Coronary artery (tissue), 2 donors: ENCODE measurements around the gene EBP.
"Not testable (repeated sequence)": the region's sequence is repeated elsewhere in the genome, so short reads cannot be mapped to it uniquely, and the experiment has no call there.

Experiments used
- DNase-seq: peaks from one replicate; pipeline ENCODE4 v3.0.0-alpha.2; 2017; ENCODE audit warnings: low spot score
- H3K27ac ChIP-seq, 2 donors: fragments of 200-600 bp; sonication (generic); one replicate each; pipeline ENCODE4 v1.5.1; 2016 to 2019
- H3K4me3 ChIP-seq: fragments of 200-600 bp; sonication (generic); 2 replicates; pipeline ENCODE4 v1.5.1; 2016; ENCODE audit warnings: mild to moderate bottlenecking, moderate library complexity
- TF ChIP-seq, protein P1 (sequence below): fragments of 200-600 bp; sonication (generic); IDR thresholded peaks from one replicate; pipeline ENCODE4 v1.5.1; 2019; ENCODE audit warnings: antibody characterized with exemption

The EBP gene

DNA sequence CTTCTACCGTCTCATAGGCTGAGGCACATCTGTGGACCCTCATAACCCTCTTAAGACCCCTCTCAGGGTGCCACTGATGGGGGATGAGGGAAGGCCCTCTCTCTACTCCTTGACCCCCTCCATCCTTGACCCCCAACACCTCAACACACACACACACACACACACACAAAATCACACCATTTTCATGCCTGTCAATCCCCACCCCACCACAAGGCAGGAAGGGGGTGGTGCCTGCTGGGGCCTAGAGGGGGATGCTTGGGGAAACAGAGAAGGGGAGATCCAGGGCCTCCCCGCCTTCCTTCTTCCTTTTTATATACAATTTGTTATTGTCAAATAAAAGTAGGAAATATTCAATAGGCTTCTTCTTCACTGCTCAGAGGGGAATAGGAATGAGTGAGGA, 1.2 kb upstream of the EBP start:
- TF ChIP-seq, protein P1, sequence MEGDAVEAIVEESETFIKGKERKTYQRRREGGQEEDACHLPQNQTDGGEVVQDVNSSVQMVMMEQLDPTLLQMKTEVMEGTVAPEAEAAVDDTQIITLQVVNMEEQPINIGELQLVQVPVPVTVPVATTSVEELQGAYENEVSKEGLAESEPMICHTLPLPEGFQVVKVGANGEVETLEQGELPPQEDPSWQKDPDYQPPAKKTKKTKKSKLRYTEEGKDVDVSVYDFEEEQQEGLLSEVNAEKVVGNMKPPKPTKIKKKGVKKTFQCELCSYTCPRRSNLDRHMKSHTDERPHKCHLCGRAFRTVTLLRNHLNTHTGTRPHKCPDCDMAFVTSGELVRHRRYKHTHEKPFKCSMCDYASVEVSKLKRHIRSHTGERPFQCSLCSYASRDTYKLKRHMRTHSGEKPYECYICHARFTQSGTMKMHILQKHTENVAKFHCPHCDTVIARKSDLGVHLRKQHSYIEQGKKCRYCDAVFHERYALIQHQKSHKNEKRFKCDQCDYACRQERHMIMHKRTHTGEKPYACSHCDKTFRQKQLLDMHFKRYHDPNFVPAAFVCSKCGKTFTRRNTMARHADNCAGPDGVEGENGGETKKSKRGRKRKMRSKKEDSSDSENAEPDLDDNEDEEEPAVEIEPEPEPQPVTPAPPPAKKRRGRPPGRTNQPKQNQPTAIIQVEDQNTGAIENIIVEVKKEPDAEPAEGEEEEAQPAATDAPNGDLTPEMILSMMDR = no peak
- Histone ChIP-seq H3K4me3 (no peak overlapping the region), H3K27ac (no peak overlapping the region)
- no peak for DNase-seq

DNA sequence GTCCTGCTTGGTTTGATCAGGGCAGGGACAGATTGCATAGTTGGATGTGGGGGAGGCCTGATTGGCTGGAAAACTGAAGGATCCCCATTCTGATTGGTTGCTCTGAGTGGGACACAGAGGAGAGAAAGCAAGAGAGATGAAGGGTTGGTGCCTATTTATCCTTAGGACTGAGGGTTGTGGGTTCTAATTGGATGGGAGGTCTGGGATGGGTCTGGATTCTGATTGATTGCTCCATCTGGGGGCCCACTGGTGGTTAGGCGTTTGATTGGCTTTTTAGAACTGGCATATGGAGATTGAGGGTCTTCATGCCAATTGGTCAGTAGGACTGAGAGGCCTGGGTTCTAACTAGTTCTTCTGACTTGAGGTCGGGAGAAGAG, 644 bp upstream of the EBP start:
- TF ChIP-seq, protein P1 = no peak
- Histone ChIP-seq H3K4me3 (peak overlapping the region; percentile 77), H3K27ac (no peak overlapping the region)
- no peak for DNase-seq

DNA sequence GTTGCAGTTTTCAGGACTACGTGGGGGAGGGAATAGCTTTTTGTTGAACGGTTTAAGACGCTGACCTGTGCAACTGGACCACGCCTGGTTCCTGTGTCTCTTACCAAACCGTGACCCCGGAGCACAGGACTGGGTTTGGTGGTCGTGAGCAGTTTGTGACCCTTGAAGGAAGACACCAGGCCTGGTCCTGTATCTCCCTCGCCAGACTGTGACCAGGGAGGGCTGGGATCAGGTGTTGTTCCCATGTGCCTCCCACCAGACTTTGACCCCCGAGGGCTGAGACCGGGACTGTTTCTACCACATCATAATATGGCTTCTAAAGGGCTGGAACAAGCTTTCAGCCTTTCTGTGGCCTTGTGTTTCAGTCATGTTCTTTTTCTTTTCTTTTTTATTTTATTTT, 683 bp downstream of the EBP start:
- H3K27ac ChIP-seq = peak overlapping the region in 1 of 2 donors; percentile 80
- TF ChIP-seq, protein P1 = no peak
- no peak for DNase-seq
- H3K4me3 ChIP-seq = peak overlapping the region; percentile 77

DNA sequence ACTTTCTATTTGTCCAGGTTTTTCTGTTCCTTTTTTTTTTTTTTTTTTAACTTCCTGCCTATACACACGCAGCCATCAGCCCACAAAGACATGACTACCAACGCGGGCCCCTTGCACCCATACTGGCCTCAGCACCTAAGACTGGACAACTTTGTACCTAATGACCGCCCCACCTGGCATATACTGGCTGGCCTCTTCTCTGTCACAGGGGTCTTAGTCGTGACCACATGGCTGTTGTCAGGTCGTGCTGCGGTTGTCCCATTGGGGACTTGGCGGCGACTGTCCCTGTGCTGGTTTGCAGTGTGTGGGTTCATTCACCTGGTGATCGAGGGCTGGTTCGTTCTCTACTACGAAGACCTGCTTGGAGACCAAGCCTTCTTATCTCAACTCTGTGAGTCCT, 2.1 kb downstream of the EBP start:
- DNase-seq = no peak
- TF ChIP-seq, protein P1 = no peak
- no peak overlapping the region for H3K4me3 ChIP-seq
- no peak overlapping the region for H3K27ac ChIP-seq

DNA sequence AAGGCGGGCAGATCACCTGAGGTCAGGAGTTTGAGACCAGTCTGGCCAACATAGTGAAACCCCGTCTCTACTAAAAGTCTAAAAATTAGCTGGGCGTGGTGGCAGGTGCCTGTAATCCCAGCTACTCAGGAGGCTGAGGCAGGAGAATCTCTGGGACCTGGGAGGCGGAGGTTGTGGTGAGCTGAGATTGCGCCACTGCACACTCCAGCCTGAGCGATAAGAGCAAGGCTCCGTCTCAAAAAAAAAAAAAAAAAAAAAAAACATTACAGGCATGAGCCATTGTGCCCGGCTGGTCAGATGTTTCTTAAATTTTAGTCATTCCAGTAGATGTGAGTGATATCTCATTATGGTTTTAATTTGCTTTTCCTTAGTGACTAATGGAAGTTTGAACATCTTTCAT, 4.2 kb downstream of the EBP start:
- not testable (repeated sequence) for H3K4me3 ChIP-seq, H3K27ac ChIP-seq, DNase-seq

DNA sequence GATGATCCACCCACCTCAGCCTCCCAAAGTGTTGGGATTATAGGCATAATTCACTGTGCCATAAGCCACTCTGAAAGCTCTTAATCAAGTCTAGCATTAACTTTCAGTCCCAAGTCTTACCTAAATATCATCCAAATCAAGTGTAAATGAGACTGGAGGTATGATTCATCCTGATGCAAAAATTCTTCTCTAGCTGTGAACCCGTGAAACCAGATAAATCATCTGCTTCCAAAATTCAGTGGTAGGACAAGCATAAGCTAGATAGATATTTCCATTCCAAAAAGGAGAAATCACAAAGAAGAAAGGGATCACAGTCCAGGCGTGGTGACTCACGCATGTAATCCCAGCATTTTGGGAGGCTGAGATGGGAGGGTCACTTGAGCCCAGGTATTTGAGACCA, 9.1 kb downstream of the EBP start:
- TF ChIP-seq, protein P1 = no peak
- no peak for DNase-seq
- Histone ChIP-seq H3K27ac (peak overlapping the region in 1 of 2 donors; percentile 66), H3K4me3 (no peak overlapping the region)

DNA sequence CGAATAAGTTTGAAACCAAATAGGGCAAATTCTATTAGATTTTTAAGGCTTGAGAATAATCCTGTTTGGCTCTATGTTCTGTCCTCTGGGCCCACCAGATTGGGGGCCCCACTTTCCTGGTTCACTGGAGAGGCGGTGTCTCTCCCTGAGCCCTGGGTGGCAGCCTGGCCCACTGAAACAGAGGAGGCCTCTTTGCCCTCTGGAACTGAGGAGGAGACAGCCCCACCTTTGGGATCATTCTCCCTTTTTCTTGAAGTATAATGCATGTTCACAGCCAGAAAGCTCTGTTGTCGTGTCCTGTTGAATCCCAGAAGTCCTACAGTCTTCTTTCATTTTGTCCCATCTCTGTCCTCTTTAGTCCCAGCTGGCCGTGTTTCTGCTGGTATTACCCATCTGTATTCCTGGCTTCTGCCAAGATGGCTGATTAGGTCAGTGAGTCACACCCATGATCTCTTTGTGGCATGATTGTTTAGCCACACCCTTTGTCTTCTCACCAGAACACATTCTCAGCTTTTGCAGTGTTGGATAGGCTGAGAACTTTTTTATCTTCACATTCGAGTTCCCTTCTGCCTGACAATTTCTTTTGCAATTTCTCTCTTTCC, 9.9 kb downstream of the EBP start:
- peak overlapping the region in 1 of 2 donors; percentile 66 for H3K27ac ChIP-seq
- TF ChIP-seq, protein P1 = no peak
- no peak overlapping the region for H3K4me3 ChIP-seq
- no peak for DNase-seq
